GM06990 (cell line): ENCODE results near the gene GPR137C.

Experiments used
- DNase-seq: peaks from one replicate; pipeline ENCODE4 v3.0.0-alpha.2; 2011; ENCODE audit not compliant: insufficient read length; ENCODE audit errors: extremely low read depth
- H3K27me3 ChIP-seq: replicated peaks from 2 replicates; pipeline ENCODE4 v1.6.0; 2011; ENCODE audit warnings: low read length; ENCODE audit not compliant: control insufficient read depth, insufficient read depth
- H3K36me3 ChIP-seq: 2 replicates; pipeline ENCODE4 v1.5.1; 2011; ENCODE audit warnings: low read length; ENCODE audit not compliant: control insufficient read depth, insufficient read depth
- H3K4me3 ChIP-seq: replicated peaks from 2 replicates; pipeline ENCODE4 v1.5.1; 2011; ENCODE audit warnings: low read depth, mild to moderate bottlenecking, control low read depth, low read length
- TF ChIP-seq, protein P1 (sequence below): IDR thresholded peaks from 2 replicates; pipeline ENCODE4 v1.5.1; 2011; ENCODE audit warnings: low read length, control low read depth, mild to moderate bottlenecking, inconsistent platforms; ENCODE audit not compliant: insufficient read depth, poor library complexity, severe bottlenecking

The GPR137C gene

GRCh38 chr14:52583544-52583943 lies 30.9 kb downstream of the GPR137C start:
- H3K4me3 ChIP-seq, result no peak overlapping the region
- DNase-seq, result no peak
- H3K27me3 ChIP-seq, result no peaks in the 10 kb centered on the region
- TF ChIP-seq, protein P1, sequence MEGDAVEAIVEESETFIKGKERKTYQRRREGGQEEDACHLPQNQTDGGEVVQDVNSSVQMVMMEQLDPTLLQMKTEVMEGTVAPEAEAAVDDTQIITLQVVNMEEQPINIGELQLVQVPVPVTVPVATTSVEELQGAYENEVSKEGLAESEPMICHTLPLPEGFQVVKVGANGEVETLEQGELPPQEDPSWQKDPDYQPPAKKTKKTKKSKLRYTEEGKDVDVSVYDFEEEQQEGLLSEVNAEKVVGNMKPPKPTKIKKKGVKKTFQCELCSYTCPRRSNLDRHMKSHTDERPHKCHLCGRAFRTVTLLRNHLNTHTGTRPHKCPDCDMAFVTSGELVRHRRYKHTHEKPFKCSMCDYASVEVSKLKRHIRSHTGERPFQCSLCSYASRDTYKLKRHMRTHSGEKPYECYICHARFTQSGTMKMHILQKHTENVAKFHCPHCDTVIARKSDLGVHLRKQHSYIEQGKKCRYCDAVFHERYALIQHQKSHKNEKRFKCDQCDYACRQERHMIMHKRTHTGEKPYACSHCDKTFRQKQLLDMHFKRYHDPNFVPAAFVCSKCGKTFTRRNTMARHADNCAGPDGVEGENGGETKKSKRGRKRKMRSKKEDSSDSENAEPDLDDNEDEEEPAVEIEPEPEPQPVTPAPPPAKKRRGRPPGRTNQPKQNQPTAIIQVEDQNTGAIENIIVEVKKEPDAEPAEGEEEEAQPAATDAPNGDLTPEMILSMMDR, result no peak
- no peaks in the 10 kb centered on the region for H3K36me3 ChIP-seq

- H3K36me3 ChIP-seq, result no peaks in the 10 kb centered on the region
- DNase-seq, result no peak
Measured at GRCh38 chr14:52589646-52590045, 37.0 kb downstream of the GPR137C start.

GRCh38 chr14:52590318-52590717 lies 37.7 kb downstream of the GPR137C start:
- TF ChIP-seq, protein P1, result no peak
- Histone ChIP-seq H3K4me3 (no peak overlapping the region), H3K27me3 (no peaks in the 10 kb centered on the region), H3K36me3 (no peaks in the 10 kb centered on the region)
- no peak for DNase-seq

More at GRCh38 chr14:52589646-52590045, 37.0 kb downstream of the GPR137C start:
- H3K27me3 ChIP-seq, result no peaks in the 10 kb centered on the region
- TF ChIP-seq, protein P1, result no peak
- H3K4me3 ChIP-seq, result no peak overlapping the region

- TF ChIP-seq, protein P1, result no peak
- DNase-seq, result no peak
- H3K36me3 ChIP-seq, result no peaks in the 10 kb centered on the region
- no peaks in the 10 kb centered on the region for H3K27me3 ChIP-seq
- H3K4me3 ChIP-seq, result no peak overlapping the region
Measured at GRCh38 chr14:52596320-52596719, 43.7 kb downstream of the GPR137C start.

DNA sequence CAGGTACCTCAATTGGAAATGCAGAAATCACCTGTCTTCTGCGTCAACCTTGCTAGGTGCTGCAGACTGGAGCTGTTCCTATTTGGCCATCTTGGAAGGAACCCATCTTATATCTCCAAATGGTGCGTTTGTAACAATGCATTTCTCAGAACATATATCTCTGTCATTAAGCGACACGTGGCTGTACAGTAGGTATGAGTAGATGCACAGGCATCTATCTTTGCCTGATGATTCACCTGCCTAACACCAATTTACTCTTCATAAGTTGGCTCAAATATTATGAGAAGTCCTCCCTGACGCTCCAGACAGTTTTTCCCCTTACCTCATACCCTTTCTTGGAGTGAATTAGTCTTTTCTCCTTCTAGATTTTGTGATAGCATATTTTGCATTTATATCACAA lies 44.2 kb downstream of the GPR137C start:
- no peaks in the 10 kb centered on the region for H3K27me3 ChIP-seq

More for the DNA sequence above, 44.2 kb downstream of the GPR137C start:
- Histone ChIP-seq H3K4me3 (no peak overlapping the region), H3K36me3 (no peaks in the 10 kb centered on the region)
- DNase-seq, result no peak
- TF ChIP-seq, protein P1, result no peak
